Measurements from ENCODE around the gene PAQR5.
A peak's percentile ranks its signal among the peaks of the same experiment; 100 is the strongest.

The PAQR5 gene

DNA sequence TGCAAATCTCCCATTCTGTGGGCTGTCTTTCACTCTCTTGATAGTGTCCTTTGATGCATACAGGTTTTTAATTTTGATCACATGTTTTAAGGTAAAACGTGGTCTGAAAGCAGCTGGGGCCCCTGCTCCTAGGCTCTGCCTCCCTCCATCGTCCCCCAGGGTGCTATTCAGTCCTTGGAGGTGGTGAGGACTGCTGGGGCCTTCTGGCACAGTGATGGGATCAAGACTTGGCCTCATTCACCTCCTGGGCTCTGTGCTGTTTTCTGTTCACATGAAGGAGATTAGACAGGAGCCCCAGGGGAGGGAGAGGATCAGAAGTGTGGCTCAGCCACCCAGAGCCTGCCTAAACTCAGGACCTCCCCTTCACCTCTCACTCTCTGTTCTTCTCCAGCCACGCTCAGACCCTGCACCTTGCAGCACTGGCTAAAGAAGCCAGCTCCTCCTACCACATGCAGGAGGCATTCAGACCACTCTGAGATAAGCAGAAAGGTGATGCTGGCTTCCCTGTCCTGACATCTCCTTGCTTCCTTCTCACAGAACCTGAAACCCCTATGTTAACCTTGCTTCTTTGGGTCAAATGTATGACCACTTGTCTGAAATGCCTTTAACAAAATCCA lies 43.9 kb downstream of the PAQR5 start:
- Histone ChIP-seq H3K4me1 (ENCODE audit: control insufficient read depth, insufficient read depth, low read length) (peaks cover 28% of the 10 kb centered on the region), H3K4me2 (ENCODE audit: low read length) (no peak overlapping the region), H3K9me3 (replicated peaks; ENCODE audit: low read length) (no peaks in the 10 kb centered on the region), H3K27me3 (ENCODE audit: control insufficient read depth, insufficient read depth, low read length) (no peaks in the 10 kb centered on the region), H3K9ac (ENCODE audit: low read depth, low read length) (no peak overlapping the region), H3K4me3 (ENCODE audit: low read length) (no peak overlapping the region), H3K36me3 (ENCODE audit: insufficient read depth, low read length) (no peaks in the 10 kb centered on the region)

- Histone ChIP-seq H3K27me3 (ENCODE audit: control insufficient read depth, insufficient read depth, low read length) (no peaks in the 10 kb centered on the region), H3K9ac (ENCODE audit: low read depth, low read length) (no peak overlapping the region)
Measured at GRCh38 chr15:69343133-69343532, 44.4 kb downstream of the PAQR5 start.

GRCh38 chr15:69344238-69344637 lies 45.5 kb downstream of the PAQR5 start:
- H3K4me1 ChIP-seq (ENCODE audit: control insufficient read depth, insufficient read depth, low read length): peaks cover 21% of the 10 kb centered on the region
- H3K27me3 ChIP-seq (ENCODE audit: control insufficient read depth, insufficient read depth, low read length): no peaks in the 10 kb centered on the region
- no peaks in the 10 kb centered on the region for H3K36me3 ChIP-seq (ENCODE audit: insufficient read depth, low read length)
- no peaks in the 10 kb centered on the region for H3K9me3 ChIP-seq (replicated peaks; ENCODE audit: low read length)
- H3K4me2 ChIP-seq (ENCODE audit: low read length): no peak overlapping the region
- H3K9ac ChIP-seq (ENCODE audit: low read depth, low read length): no peak overlapping the region
- H3K4me3 ChIP-seq (ENCODE audit: low read length): no peak overlapping the region

More at GRCh38 chr15:69343133-69343532, 44.4 kb downstream of the PAQR5 start:
- Histone ChIP-seq H3K4me1 (ENCODE audit: control insufficient read depth, insufficient read depth, low read length) (peaks cover 28% of the 10 kb centered on the region), H3K4me2 (ENCODE audit: low read length) (no peak overlapping the region), H3K36me3 (ENCODE audit: insufficient read depth, low read length) (no peaks in the 10 kb centered on the region), H3K9me3 (replicated peaks; ENCODE audit: low read length) (no peaks in the 10 kb centered on the region), H3K4me3 (ENCODE audit: low read length) (no peak overlapping the region)

GRCh38 chr15:69346112-69346511 lies 47.4 kb downstream of the PAQR5 start:
- peaks cover 20% of the 10 kb centered on the region for H3K4me1 ChIP-seq (ENCODE audit: control insufficient read depth, insufficient read depth, low read length)
- no peak overlapping the region for H3K4me3 ChIP-seq (ENCODE audit: low read length)
- H3K9me3 ChIP-seq (replicated peaks; ENCODE audit: low read length): no peaks in the 10 kb centered on the region
- no peak overlapping the region for H3K9ac ChIP-seq (ENCODE audit: low read depth, low read length)
- H3K36me3 ChIP-seq (ENCODE audit: insufficient read depth, low read length): no peaks in the 10 kb centered on the region
- peak overlapping the region; percentile 7 for H3K4me2 ChIP-seq (ENCODE audit: low read length)
- H3K27me3 ChIP-seq (ENCODE audit: control insufficient read depth, insufficient read depth, low read length): no peaks in the 10 kb centered on the region

DNA sequence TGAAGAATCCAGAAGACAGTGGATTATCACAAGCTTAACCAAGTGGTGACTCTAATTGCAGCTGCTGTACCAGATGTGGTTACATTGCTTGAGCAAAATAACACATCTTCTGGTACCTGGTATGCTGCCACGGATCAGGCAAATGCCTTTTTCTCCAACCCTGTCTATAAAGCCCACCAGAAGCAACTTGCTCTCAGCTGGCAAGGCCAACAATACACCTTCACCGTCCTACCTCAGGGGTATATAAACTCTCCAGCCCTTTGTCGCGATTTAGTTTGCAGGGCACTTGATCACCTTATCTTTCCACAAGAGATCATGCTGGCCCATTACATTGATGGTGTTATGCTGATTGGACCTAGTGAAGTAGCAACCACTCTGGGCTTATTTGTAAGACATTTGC lies 52.6 kb downstream of the PAQR5 start:
- Histone ChIP-seq H3K9me3 (replicated peaks; ENCODE audit: low read length) (no peaks in the 10 kb centered on the region), H3K4me2 (ENCODE audit: low read length) (no peak overlapping the region), H3K9ac (ENCODE audit: low read depth, low read length) (no peak overlapping the region), H3K4me1 (ENCODE audit: control insufficient read depth, insufficient read depth, low read length) (peaks cover 2% of the 10 kb centered on the region), H3K36me3 (ENCODE audit: insufficient read depth, low read length) (no peaks in the 10 kb centered on the region), H3K27me3 (ENCODE audit: control insufficient read depth, insufficient read depth, low read length) (no peaks in the 10 kb centered on the region), H3K4me3 (ENCODE audit: low read length) (no peak overlapping the region)

- no peaks in the 10 kb centered on the region for H3K27me3 ChIP-seq (ENCODE audit: control insufficient read depth, insufficient read depth, low read length)
- no peak overlapping the region for H3K9ac ChIP-seq (ENCODE audit: low read depth, low read length)
- H3K9me3 ChIP-seq (replicated peaks; ENCODE audit: low read length): no peaks in the 10 kb centered on the region
- no peak overlapping the region for H3K4me3 ChIP-seq (ENCODE audit: low read length)
- H3K36me3 ChIP-seq (ENCODE audit: insufficient read depth, low read length): no peaks in the 10 kb centered on the region
- no peaks in the 10 kb centered on the region for H3K4me1 ChIP-seq (ENCODE audit: control insufficient read depth, insufficient read depth, low read length)
- H3K4me2 ChIP-seq (ENCODE audit: low read length): no peak overlapping the region
Measured at GRCh38 chr15:69351884-69352283, 53.2 kb downstream of the PAQR5 start.

GRCh38 chr15:69357773-69358771 lies 59.4 kb downstream of the PAQR5 start:
- no peak overlapping the region for H3K9ac ChIP-seq (ENCODE audit: low read depth, low read length)
- H3K27me3 ChIP-seq (ENCODE audit: control insufficient read depth, insufficient read depth, low read length): no peaks in the 10 kb centered on the region

GRCh38 chr15:69358850-69359249 lies 60.1 kb downstream of the PAQR5 start:
- no peak overlapping the region for H3K4me2 ChIP-seq (ENCODE audit: low read length)
- H3K9ac ChIP-seq (ENCODE audit: low read depth, low read length): no peak overlapping the region
- H3K4me3 ChIP-seq (ENCODE audit: low read length): no peak overlapping the region
- H3K27me3 ChIP-seq (ENCODE audit: control insufficient read depth, insufficient read depth, low read length): no peaks in the 10 kb centered on the region
- H3K9me3 ChIP-seq (replicated peaks; ENCODE audit: low read length): no peaks in the 10 kb centered on the region
- H3K36me3 ChIP-seq (ENCODE audit: insufficient read depth, low read length): no peaks in the 10 kb centered on the region
- H3K4me1 ChIP-seq (ENCODE audit: control insufficient read depth, insufficient read depth, low read length): peaks cover 3% of the 10 kb centered on the region

More at GRCh38 chr15:69357773-69358771, 59.4 kb downstream of the PAQR5 start:
- Histone ChIP-seq H3K4me3 (ENCODE audit: low read length) (no peak overlapping the region), H3K9me3 (replicated peaks; ENCODE audit: low read length) (no peaks in the 10 kb centered on the region), H3K36me3 (ENCODE audit: insufficient read depth, low read length) (no peaks in the 10 kb centered on the region), H3K4me1 (ENCODE audit: control insufficient read depth, insufficient read depth, low read length) (peaks cover 3% of the 10 kb centered on the region), H3K4me2 (ENCODE audit: low read length) (no peak overlapping the region)

GRCh38 chr15:69359722-69360121 lies 61.0 kb downstream of the PAQR5 start:
- no peak overlapping the region for H3K4me2 ChIP-seq (ENCODE audit: low read length)

GRCh38 chr15:69360642-69361041 lies 61.9 kb downstream of the PAQR5 start:
- H3K4me3 ChIP-seq (ENCODE audit: low read length): no peak overlapping the region
- H3K4me1 ChIP-seq (ENCODE audit: control insufficient read depth, insufficient read depth, low read length): peaks cover 3% of the 10 kb centered on the region
- no peaks in the 10 kb centered on the region for H3K36me3 ChIP-seq (ENCODE audit: insufficient read depth, low read length)
- H3K9ac ChIP-seq (ENCODE audit: low read depth, low read length): no peak overlapping the region
- H3K27me3 ChIP-seq (ENCODE audit: control insufficient read depth, insufficient read depth, low read length): no peaks in the 10 kb centered on the region
- no peaks in the 10 kb centered on the region for H3K9me3 ChIP-seq (replicated peaks; ENCODE audit: low read length)
- H3K4me2 ChIP-seq (ENCODE audit: low read length): no peak overlapping the region

More at GRCh38 chr15:69359722-69360121, 61.0 kb downstream of the PAQR5 start:
- Histone ChIP-seq H3K4me3 (ENCODE audit: low read length) (no peak overlapping the region), H3K27me3 (ENCODE audit: control insufficient read depth, insufficient read depth, low read length) (no peaks in the 10 kb centered on the region), H3K4me1 (ENCODE audit: control insufficient read depth, insufficient read depth, low read length) (peaks cover 3% of the 10 kb centered on the region), H3K9me3 (replicated peaks; ENCODE audit: low read length) (no peaks in the 10 kb centered on the region), H3K36me3 (ENCODE audit: insufficient read depth, low read length) (no peaks in the 10 kb centered on the region), H3K9ac (ENCODE audit: low read depth, low read length) (no peak overlapping the region)

DNA sequence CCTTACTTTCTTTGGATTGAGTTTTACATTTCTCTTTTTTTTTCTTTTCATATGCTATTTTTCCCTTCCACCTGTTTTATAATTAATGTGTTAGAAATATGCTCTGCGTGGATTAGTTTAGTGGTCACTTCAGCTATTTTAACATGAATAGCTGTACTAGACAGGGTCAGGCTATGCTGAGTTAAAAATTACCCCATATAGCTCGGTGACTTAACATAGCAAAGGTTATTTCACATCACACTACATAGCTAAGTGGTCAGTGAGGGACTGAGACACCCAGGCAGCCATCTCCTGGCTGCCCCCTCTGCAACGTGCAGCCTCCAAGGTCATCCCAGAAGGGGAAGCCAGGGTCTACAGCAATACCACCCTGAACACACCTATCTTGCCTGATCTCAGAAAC lies 68.5 kb downstream of the PAQR5 start:
- Histone ChIP-seq H3K9me3 (replicated peaks; ENCODE audit: low read length) (no peaks in the 10 kb centered on the region), H3K4me3 (ENCODE audit: low read length) (no peak overlapping the region), H3K4me2 (ENCODE audit: low read length) (no peak overlapping the region), H3K4me1 (ENCODE audit: control insufficient read depth, insufficient read depth, low read length) (peaks cover 2% of the 10 kb centered on the region), H3K27me3 (ENCODE audit: control insufficient read depth, insufficient read depth, low read length) (no peaks in the 10 kb centered on the region), H3K36me3 (ENCODE audit: insufficient read depth, low read length) (no peaks in the 10 kb centered on the region), H3K9ac (ENCODE audit: low read depth, low read length) (no peak overlapping the region)
